Measurements from ENCODE around the gene DRD1.
"Not testable (repeated sequence)": the region's sequence is repeated elsewhere in the genome, so short reads cannot be mapped to it uniquely, and the experiment has no call there.

The DRD1 gene

GRCh38 chr5:175457466-175457865, 13.5 kb upstream of the DRD1 start:
- no peak overlapping the region for H3K27ac ChIP-seq
- H3K4me3 ChIP-seq (ENCODE audit: low read depth in 1 of 2, low read length in 1 of 2) = no peak overlapping the region
- H3K27me3 ChIP-seq = peaks cover 78% of the 10 kb centered on the region
- no peaks in the 10 kb centered on the region for H3K36me3 ChIP-seq
- TF ChIP-seq, protein P1, sequence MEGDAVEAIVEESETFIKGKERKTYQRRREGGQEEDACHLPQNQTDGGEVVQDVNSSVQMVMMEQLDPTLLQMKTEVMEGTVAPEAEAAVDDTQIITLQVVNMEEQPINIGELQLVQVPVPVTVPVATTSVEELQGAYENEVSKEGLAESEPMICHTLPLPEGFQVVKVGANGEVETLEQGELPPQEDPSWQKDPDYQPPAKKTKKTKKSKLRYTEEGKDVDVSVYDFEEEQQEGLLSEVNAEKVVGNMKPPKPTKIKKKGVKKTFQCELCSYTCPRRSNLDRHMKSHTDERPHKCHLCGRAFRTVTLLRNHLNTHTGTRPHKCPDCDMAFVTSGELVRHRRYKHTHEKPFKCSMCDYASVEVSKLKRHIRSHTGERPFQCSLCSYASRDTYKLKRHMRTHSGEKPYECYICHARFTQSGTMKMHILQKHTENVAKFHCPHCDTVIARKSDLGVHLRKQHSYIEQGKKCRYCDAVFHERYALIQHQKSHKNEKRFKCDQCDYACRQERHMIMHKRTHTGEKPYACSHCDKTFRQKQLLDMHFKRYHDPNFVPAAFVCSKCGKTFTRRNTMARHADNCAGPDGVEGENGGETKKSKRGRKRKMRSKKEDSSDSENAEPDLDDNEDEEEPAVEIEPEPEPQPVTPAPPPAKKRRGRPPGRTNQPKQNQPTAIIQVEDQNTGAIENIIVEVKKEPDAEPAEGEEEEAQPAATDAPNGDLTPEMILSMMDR (IDR thresholded peaks at IDR 0.05) = no peak
- H3K9me3 ChIP-seq = no peaks in the 10 kb centered on the region
- no peaks in the 10 kb centered on the region for H3K4me1 ChIP-seq (ENCODE audit: control insufficient read depth in 1 of 2, insufficient read depth in 1 of 2, low read depth in 1 of 2, low read length in 1 of 2)

- TF ChIP-seq, protein P1 (IDR thresholded peaks at IDR 0.05) = no peak
- H3K9me3 ChIP-seq = no peaks in the 10 kb centered on the region
- no peak overlapping the region for H3K4me3 ChIP-seq (ENCODE audit: low read depth in 1 of 2, low read length in 1 of 2)
- H3K27me3 ChIP-seq = peaks cover 84% of the 10 kb centered on the region
- H3K4me1 ChIP-seq (ENCODE audit: control insufficient read depth in 1 of 2, insufficient read depth in 1 of 2, low read depth in 1 of 2, low read length in 1 of 2) = no peaks in the 10 kb centered on the region
- no peak overlapping the region for H3K27ac ChIP-seq
- no peaks in the 10 kb centered on the region for H3K36me3 ChIP-seq
Measured at GRCh38 chr5:175456105-175456742, 12.2 kb upstream of the DRD1 start.

DNA sequence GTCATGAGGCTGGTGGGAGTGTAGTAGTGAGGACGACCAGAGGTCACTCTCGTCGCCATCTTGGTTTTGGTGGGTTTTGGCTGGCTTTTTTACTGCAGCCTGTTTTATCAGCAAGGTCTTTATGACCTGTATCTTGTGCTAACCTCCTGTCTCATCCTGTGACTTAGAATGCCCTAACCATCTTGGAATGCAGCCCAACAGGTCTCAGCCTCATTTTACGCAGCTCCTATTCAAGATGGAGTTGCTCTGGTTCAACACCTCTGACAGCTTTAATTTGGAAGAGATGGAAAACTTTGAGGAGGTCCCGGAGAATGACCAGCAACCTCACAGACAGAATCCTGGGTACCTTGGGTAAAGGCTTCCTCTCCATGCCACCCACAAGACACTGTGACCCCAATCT, 10.4 kb upstream of the DRD1 start:
- H3K9me3 ChIP-seq; H3K4me1 ChIP-seq (ENCODE audit: control insufficient read depth in 1 of 2, insufficient read depth in 1 of 2, low read depth in 1 of 2, low read length in 1 of 2); H3K4me3 ChIP-seq (ENCODE audit: low read depth in 1 of 2, low read length in 1 of 2); H3K36me3 ChIP-seq; H3K27ac ChIP-seq: not testable (repeated sequence)
- H3K27me3 ChIP-seq = peaks cover 95% of the 10 kb centered on the region

DNA sequence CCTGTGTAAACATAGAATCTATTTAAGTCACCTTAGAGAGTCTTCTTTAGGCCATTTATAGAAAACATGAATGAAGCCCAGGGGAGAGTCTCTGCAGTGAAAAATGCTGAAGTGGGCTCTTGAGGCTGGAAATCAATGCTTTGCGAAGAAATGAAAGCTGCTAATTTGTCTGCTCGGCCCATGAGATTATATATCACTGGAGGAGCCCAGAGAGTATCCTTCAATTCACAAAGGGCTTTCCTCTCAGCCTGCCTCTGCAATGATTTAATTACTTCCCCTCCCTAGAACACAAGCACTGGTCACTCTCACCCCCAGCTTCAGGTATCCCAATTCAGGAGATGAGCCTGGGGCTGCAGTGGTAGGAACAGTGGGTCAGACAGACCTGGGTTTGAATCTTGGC, 8.2 kb upstream of the DRD1 start:
- Histone ChIP-seq H3K4me3 (ENCODE audit: low read depth in 1 of 2, low read length in 1 of 2) (no peak overlapping the region), H3K4me1 (ENCODE audit: control insufficient read depth in 1 of 2, insufficient read depth in 1 of 2, low read depth in 1 of 2, low read length in 1 of 2) (no peaks in the 10 kb centered on the region), H3K9me3 (no peaks in the 10 kb centered on the region), H3K36me3 (no peaks in the 10 kb centered on the region), H3K27me3 (peaks cover 95% of the 10 kb centered on the region), H3K27ac (no peak overlapping the region)
- TF ChIP-seq, protein P1 (IDR thresholded peaks at IDR 0.05) = no peak

GRCh38 chr5:175448276-175448675, 4.3 kb upstream of the DRD1 start:
- H3K27ac ChIP-seq = no peak overlapping the region
- H3K27me3 ChIP-seq = peaks cover 100% of the 10 kb centered on the region

GRCh38 chr5:175447571-175447970, 3.6 kb upstream of the DRD1 start:
- Histone ChIP-seq H3K27ac (no peak overlapping the region), H3K27me3 (peaks cover 100% of the 10 kb centered on the region), H3K36me3 (no peaks in the 10 kb centered on the region), H3K4me3 (ENCODE audit: low read depth in 1 of 2, low read length in 1 of 2) (no peak overlapping the region), H3K4me1 (ENCODE audit: control insufficient read depth in 1 of 2, insufficient read depth in 1 of 2, low read depth in 1 of 2, low read length in 1 of 2) (no peaks in the 10 kb centered on the region), H3K9me3 (no peaks in the 10 kb centered on the region)
- TF ChIP-seq, protein P1 (IDR thresholded peaks at IDR 0.05) = no peak

More at GRCh38 chr5:175448276-175448675, 4.3 kb upstream of the DRD1 start:
- no peaks in the 10 kb centered on the region for H3K36me3 ChIP-seq
- H3K4me1 ChIP-seq (ENCODE audit: control insufficient read depth in 1 of 2, insufficient read depth in 1 of 2, low read depth in 1 of 2, low read length in 1 of 2) = no peaks in the 10 kb centered on the region
- no peaks in the 10 kb centered on the region for H3K9me3 ChIP-seq
- H3K4me3 ChIP-seq (ENCODE audit: low read depth in 1 of 2, low read length in 1 of 2) = no peak overlapping the region
- TF ChIP-seq, protein P1 (IDR thresholded peaks at IDR 0.05) = no peak

DNA sequence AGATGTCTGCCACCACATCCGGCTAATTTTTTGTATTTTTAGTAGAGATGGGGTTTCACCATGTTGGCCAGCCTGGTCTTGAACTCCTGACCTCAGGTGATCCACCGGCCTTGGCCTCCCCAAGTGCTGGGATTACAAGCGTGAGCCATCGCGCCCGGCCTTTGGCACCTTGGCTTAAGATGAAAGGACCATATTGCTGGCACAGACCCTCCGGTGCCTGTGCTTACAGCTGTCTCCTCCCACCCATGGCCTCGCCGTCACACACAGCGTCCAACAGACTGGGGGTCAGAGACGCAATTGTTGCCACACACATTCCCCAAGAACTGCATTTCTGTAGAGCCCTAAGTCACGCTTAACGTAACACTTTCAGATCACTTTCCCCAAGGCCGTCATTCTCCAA, 2.4 kb upstream of the DRD1 start:
- not testable (repeated sequence) for H3K9me3 ChIP-seq; H3K36me3 ChIP-seq; H3K4me3 ChIP-seq (ENCODE audit: low read depth in 1 of 2, low read length in 1 of 2); H3K4me1 ChIP-seq (ENCODE audit: control insufficient read depth in 1 of 2, insufficient read depth in 1 of 2, low read depth in 1 of 2, low read length in 1 of 2); H3K27ac ChIP-seq
- H3K27me3 ChIP-seq = peaks cover 100% of the 10 kb centered on the region

Data from neutrophil (primary cell).